ENCODE measurements around the gene CHAC2.
"Not testable (repeated sequence)": the region's sequence is repeated elsewhere in the genome, so short reads cannot be mapped to it uniquely, and the experiment has no call there.

CHAC2 gene

GRCh38 chr2:53778536-53779162, 11.0 kb downstream of the CHAC2 start:
- no peak for DNase-seq (ENCODE audit: low spot score)

DNA sequence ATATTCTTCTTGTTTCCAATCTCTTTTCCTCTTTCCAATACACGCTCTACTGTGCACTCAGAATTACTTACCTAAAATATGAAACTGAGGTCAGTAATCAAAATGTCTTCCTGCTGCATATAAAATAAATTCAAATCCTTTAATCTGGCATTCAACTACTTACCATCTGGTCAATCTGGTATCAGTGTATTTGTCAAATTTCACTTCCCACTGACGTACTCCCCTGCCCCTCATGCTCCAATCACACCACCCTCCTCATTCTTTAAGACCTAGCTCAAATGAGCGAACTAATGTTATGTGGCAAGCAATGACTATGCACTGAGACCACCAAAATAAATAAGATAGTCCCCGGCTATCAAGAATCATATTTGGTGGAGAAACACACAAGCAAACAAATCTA, 12.5 kb downstream of the CHAC2 start:
- DNase-seq (ENCODE audit: low spot score): no peak

GRCh38 chr2:53782676-53783075, 15.1 kb downstream of the CHAC2 start:
- DNase-seq (ENCODE audit: low spot score): no peak

- DNase-seq (ENCODE audit: low spot score): no peak
Measured at GRCh38 chr2:53784436-53784835, 16.8 kb downstream of the CHAC2 start.

- DNase-seq (ENCODE audit: low spot score): no peak
Measured at GRCh38 chr2:53785366-53785765, 17.8 kb downstream of the CHAC2 start.

DNA sequence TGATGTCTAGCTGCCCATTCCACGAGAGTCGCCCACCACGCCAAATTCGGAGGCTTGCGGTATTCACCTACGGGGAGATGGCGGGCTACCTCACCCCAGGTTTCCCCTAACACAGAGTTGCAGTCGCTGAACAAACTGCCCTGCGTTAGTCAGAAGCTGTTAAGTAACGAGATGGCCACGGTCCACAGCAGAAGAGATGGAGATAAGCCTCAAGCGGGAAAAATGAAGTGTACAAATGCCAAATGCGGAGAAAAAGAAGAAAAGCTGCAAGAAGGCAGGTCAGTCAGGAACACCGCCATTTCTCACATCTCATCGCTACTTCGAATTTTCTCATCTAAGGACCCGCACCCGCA, 18.7 kb downstream of the CHAC2 start:
- no peak for DNase-seq (ENCODE audit: low spot score)

- peak; percentile 92 for DNase-seq (ENCODE audit: low spot score)
Measured at GRCh38 chr2:53786705-53787613, 19.4 kb downstream of the CHAC2 start, which contains the start of the genes ASB3 and ERLEC1. ASB3 (minus strand) TSS chr2:53786953; CDS start chr2:53765572, 21,381 bp downstream. ERLEC1 (plus strand) TSS chr2:53787044; CDS start chr2:53787211, 167 bp downstream.

DNA sequence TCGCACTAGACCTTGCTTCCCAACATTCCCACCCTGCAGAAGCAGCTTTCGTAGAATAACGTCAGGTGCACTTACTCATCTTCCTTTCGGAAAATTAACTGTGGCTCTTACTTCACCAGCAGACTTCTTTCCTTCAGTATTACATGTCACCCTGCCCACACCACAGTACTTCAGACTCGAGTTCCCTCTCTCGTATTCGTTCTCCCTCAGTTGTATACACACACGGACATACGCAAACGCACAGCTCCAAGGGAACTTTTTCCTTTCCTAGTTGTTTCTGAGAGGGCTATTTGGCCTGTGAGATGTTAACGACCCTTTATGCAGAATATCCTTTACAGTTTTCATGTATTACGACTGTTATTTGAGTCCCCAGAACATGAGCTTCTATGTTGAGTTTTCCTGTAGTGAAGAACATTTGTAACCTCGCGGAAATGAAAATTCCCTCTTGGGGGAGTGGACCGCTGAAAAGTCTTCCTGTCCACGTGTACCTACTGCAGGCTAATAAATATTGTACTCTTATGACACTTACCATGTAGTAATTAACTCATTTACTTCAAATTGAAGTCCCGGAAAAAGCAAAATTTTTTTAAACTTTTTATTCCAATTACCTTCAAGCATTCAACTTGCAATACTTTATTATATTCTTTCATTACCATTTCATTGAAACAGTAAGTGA, 20.1 kb downstream of the CHAC2 start:
- peak; percentile 7 for DNase-seq (ENCODE audit: low spot score)

DNA sequence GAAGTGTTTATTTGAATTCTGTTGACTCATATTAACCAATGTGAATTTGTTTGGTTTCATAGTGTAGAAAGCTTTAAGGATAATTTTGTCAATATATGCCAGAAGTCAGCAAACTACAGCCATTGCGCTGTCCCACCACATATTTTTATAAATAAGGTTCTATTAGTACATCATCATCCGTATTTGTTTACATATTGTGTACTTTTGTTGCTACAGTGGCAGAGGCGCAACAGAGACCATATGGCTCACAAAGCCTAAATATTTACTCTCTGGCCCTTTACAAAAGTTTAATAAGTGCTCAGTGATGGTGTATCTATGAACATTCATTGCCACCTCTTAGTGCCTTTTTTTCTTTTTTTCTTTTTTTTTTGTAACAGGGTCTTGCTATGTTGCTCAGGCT, 25.7 kb downstream of the CHAC2 start:
- no peak for DNase-seq (ENCODE audit: low spot score)

GRCh38 chr2:53793821-53794220, 26.2 kb downstream of the CHAC2 start:
- DNase-seq (ENCODE audit: low spot score): no peak

GRCh38 chr2:53801547-53801946, 33.9 kb downstream of the CHAC2 start:
- no peak for DNase-seq (ENCODE audit: low spot score)

DNA sequence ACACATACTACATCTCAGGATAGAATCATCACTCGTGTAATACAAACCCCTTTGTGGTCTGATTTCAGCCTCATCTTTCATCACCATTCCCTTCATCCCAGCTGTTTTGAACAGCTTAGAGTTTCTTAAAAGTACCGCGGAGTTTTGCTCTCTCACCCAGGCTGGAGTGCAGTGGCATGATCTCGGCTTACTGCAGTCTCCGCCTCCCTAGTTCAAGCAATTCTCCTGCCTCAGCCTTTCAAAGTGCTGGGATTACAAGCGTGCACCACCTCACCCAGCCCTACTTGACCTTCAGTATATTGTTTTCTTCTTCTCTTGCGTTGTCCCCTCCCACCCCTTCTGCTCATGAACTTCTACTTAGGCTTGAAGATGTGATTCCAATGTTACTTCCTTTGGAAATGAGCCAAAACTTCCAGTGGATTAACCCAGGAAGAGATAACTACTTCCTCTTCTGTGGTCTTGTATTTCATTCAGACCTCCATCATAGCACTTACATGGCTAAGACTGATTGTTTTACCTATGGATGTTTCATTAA, 35.1 kb downstream of the CHAC2 start:
- DNase-seq (ENCODE audit: low spot score): no peak

DNA sequence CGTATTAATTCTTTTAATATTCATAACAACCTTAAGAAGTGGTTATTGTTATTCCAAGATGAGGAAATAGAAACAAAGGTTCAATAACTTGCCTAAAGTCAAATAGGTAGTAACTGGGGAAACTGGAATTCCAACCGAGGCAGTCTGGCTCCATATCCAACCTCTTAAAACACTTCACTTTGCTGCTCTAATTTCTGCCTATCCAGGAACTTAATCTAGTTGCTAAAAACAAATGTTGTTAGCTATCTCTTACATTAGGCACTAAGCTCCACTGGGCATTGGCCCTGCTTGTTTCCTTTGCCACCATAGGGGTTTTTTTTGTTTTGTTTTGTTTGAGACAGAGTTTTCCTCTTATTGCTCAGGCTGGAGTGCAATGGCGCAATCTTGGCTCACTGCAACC, 44.0 kb downstream of the CHAC2 start:
- no peak for DNase-seq (ENCODE audit: low spot score)

GRCh38 chr2:53813151-53813550, 45.5 kb downstream of the CHAC2 start:
- no peak for DNase-seq (ENCODE audit: low spot score)

DNA sequence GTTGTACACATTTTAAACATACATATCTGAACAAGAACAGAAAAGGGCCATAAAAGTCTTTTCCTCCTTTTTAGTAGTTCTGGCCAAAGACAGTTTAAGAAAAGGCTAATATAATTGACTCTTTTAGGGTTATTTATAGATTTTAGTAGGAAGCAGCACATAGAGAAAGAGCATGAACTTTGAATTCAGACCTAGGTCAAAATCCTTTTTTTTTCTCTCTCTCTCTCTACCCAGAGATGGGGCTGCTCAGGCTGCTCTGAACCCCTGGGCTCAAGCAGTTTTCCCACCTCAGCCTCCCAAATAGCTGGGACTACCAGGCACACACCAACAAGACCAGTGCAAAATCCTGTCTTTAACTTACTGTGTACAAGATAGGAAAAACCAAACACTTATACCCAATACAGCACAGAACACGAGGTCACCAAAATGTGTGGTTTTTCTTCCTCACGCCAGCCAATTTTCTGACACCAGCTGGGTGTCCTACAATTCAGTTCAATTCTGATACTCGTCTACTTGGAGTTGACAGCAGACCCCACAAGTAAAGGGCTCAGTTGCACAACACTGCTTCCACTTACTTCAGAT, 51.3 kb downstream of the CHAC2 start:
- DNase-seq (ENCODE audit: low spot score): no peak

GRCh38 chr2:53819634-53820033, 52.0 kb downstream of the CHAC2 start:
- DNase-seq (ENCODE audit: low spot score): no peak

DNA sequence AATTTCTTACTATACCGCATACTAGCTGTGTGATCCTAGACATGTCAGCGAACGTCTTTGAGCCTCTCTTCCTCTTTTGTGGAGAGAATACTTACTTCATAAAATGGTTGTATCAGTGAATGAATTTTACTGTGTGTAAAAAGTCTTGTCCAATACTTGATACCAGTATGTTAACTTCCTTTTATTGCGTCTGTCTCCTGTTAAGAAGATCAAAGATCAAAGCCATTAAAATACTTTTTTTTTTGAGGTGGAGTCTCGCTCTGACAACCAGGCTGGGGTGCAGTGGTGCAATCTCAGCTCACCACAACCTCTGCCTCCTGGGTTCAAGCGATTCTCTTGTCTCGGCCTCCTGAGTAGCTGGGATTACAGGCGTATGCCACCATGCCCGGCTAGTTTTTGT, 52.4 kb downstream of the CHAC2 start:
- DNase-seq (ENCODE audit: low spot score): no peak

GRCh38 chr2:53820711-53821110, 53.1 kb downstream of the CHAC2 start:
- DNase-seq (ENCODE audit: low spot score): no peak

GRCh38 chr2:53821810-53822209, 54.2 kb downstream of the CHAC2 start:
- no peak for DNase-seq (ENCODE audit: low spot score)

- DNase-seq (ENCODE audit: low spot score): not testable (repeated sequence)
Measured at GRCh38 chr2:53823639-53824038, 56.0 kb downstream of the CHAC2 start.

Measured in SK-N-DZ (cell line).